ENCODE results near the gene TNFRSF17.

Gene TNFRSF17

GRCh38 chr16:11988258-11988978 is 23.4 kb downstream of the TNFRSF17 start:
- DNase-seq (ENCODE audit: low read depth) = no peak
- H3K4me3 ChIP-seq (ENCODE audit: low read length) = no peak overlapping the region
- TF ChIP-seq CTCF (conservative IDR thresholded peaks at IDR 0.05; ENCODE audit: low read length) = no peak

GRCh38 chr16:11990702-11991390 is 25.8 kb downstream of the TNFRSF17 start:
- no peak overlapping the region for H3K4me3 ChIP-seq (ENCODE audit: low read length)
- no peak for DNase-seq (ENCODE audit: low read depth)
- TF ChIP-seq CTCF (conservative IDR thresholded peaks at IDR 0.05; ENCODE audit: low read length) = no peak

- H3K4me3 ChIP-seq (ENCODE audit: low read length) = no peak overlapping the region
- DNase-seq (ENCODE audit: low read depth) = no peak
- no peak for TF ChIP-seq CTCF (conservative IDR thresholded peaks at IDR 0.05; ENCODE audit: low read length)
Measured at GRCh38 chr16:11992008-11992584, 27.1 kb downstream of the TNFRSF17 start.

GRCh38 chr16:11992586-11993524 is 27.8 kb downstream of the TNFRSF17 start:
- DNase-seq (ENCODE audit: low read depth) = no peak
- TF ChIP-seq CTCF (conservative IDR thresholded peaks at IDR 0.05; ENCODE audit: low read length) = no peak
- H3K4me3 ChIP-seq (ENCODE audit: low read length) = no peak overlapping the region

- TF ChIP-seq CTCF (conservative IDR thresholded peaks at IDR 0.05; ENCODE audit: low read length) = no peak
- no peak for DNase-seq (ENCODE audit: low read depth)
- H3K4me3 ChIP-seq (ENCODE audit: low read length) = no peak overlapping the region
Measured at GRCh38 chr16:11994143-11995119, 29.4 kb downstream of the TNFRSF17 start.
